HUDEP-2 (cell line): Measurements from ENCODE around the gene CAMK1D.
"Not testable (repeated sequence)": the region's sequence is repeated elsewhere in the genome, so short reads cannot be mapped to it uniquely, and the experiment has no call there.

Experiments used
- DNase-seq, 76 experiments: peaks; one replicate each; lab custom pipeline; 2025; ENCODE audit not compliant: unreplicated experiment in 76 of 76; lab: John Stamatoyannopoulos, UW

CAMK1D gene

GRCh38 chr10:12849319-12850181, 500.2 kb downstream of the CAMK1D start:
- no peak for DNase-seq

GRCh38 chr10:12852687-12853086, 503.3 kb downstream of the CAMK1D start:
- no peak for DNase-seq

GRCh38 chr10:12854988-12855387, 505.6 kb downstream of the CAMK1D start:
- no peak for DNase-seq

DNA sequence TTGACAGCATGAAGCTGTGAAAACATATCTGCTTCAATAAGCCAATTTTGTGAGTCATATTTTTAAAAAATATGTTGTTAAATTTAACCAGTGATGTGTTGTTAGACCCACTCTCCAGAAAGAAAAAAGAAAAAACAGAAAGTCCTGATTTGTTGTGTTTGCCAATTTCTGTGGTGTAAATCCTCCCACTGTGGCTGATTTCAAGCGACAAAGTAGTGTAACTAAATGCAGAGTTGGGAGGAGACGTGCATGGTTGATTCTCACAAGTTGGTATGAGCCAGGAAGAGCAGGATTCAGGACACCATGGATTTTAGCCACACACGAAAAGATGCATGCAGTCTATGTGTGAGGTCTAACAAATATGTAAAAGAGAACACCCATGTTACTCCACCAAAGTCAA, 513.1 kb downstream of the CAMK1D start:
- DNase-seq = no peak

DNA sequence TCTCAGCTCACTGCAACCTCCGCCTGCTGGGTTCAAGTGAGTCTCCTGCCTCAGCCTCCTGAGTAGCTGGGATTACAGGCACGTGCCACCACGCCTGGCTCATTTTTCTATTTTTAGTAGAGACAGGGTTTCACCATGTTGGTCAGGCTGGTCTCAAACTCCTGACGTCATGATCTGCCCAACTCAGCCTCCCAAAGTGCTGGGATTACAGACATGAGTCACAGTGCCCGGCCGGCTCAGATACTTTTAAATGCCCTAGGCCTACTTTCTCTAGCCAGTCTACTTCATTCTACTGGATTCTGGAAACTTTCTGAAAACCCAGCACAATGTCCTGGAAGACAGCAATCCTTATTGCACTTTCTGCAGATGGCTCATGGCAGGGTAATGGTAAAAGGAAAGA, 516.2 kb downstream of the CAMK1D start:
- DNase-seq = not testable (repeated sequence)

DNA sequence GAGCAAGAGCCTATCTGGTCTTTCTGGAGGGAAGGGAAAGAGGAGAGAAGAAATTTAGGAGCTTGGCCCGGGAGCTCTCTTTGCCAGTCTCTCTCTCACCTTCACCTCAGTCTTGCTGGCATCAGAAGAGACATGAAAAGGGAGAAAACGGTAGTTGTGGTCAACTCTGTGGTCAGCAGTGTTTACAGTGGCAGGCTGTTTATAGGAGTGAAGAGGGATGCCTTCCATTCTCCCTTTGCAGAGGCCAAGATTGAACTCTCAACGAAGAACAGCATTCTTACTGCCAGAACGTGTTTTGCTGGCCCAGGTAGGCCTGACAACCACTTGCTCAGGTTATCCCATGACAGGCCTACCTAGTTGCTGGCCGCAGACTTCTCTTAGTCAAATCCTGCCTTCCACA, 518.9 kb downstream of the CAMK1D start:
- no peak for DNase-seq

GRCh38 chr10:12869427-12869826, 520.1 kb downstream of the CAMK1D start:
- DNase-seq = no peak

GRCh38 chr10:12872577-12872976, 523.2 kb downstream of the CAMK1D start:
- DNase-seq = no peak

DNA sequence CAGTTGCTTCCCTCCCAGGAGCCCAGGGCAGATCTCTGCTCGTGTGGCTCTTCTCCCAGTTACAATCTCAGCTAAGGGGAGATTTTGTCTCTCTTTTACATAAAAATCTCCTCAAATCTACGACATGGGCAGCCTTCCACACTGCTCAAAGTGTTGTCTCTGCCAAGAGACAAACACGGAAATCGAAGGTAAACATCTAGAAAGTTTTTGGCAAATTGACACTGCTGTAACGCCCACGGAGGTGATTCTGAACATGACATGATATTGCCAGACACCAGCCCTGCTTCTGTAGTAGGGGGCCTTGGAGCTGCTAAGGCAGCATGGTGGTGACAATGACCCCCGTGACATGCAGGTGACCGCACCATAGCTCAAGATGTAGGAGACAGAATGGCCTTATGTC, 523.8 kb downstream of the CAMK1D start:
- no peak for DNase-seq

DNA sequence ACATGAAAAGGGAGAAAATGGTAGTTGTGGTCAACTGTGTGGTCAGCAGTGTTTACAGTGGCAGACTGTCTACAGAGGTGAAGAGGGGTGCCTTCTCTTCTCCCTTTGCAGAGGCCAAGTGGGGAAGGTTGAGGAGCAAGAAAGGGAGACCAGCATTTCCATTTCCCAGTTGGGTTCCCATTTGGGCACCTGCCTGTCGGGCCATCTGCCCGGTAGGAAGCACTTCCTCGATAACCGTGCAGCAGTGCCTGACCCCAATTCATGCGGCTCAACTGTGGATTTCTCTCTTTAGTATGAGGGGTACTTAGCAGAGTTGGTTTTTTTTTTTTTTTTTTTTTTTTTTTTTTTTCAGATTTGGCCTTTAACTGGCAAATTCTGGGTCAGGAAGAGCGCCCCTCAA, 525.2 kb downstream of the CAMK1D start:
- DNase-seq = no peak

GRCh38 chr10:12875100-12875499, 525.8 kb downstream of the CAMK1D start:
- DNase-seq = peak in 9 of 76 experiments; percentile 9 to 45 (median 28)

DNA sequence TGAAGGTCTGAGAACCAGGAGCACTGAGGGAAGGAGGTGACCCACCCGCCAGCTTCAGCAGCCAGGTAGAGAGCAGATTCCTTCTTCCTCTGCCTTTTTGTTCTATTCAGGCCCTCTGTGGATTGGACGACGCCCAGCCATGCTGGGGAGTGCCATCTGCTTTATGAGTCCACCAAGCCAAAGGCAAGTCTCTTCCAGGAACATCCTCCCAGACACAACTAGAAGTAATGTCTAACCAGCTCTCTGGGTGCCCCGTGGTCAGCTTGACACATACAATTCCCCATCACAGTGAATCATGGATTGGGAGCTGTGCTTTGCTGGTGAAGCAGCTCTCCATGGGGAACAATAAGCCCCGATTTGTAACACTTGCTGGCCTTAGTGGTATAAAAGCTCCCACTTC, 526.9 kb downstream of the CAMK1D start:
- DNase-seq = no peak

- DNase-seq = no peak
Measured at GRCh38 chr10:12877150-12877549, 527.8 kb downstream of the CAMK1D start.

DNA sequence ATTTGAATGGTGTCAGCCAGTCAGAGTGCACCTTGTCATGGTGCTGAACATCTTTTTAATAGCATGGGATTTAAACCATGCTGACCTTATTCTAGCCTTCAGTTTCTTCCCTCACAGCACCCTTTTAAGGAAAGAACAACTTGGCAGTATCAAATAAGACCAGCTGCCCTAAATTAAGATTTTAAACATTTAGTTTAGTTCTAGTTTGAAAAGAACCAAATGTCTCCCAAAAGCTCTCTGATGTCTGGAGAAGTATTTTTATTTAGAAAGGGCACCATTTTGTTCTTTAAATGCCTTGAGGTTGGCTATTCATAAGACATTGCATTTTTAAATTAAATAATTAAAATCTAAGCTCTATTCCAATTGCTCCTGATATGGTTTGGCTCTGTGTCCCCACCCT, 531.1 kb downstream of the CAMK1D start:
- DNase-seq = no peak

DNA sequence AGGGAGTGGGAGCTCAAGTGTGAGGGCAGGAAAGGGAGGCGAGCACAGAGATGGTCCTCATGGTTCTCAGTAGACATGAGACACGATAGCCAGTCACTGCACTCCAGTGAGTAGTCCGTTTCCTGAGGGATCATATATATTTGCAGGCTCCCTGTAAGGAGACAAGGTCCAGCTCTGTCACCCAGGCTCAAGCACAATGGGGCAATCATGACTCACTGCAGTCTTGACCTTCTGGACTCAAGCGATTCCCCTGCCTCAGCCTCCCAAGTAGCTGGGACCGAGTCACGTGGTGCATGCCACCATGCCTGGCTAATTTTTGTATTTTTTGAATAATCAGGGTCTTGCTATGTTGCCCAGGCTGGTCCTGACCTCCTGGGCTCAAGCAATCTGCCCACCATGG, 535.5 kb downstream of the CAMK1D start:
- DNase-seq = no peak
